NAMALWA (cell line): ENCODE results near the gene JPH4.
"Not testable (repeated sequence)": the region's sequence is repeated elsewhere in the genome, so short reads cannot be mapped to it uniquely, and the experiment has no call there.

ENCODE experiments used
- DNase-seq: peaks from one replicate; pipeline ENCODE4 v3.0.0-alpha.2; 2015; ENCODE audit warnings: low spot score

JPH4 gene

GRCh38 chr14:23609001-23609400 is 30.4 kb upstream of the JPH4 start:
- no peak for DNase-seq

GRCh38 chr14:23608454-23608853 is 29.9 kb upstream of the JPH4 start:
- DNase-seq, result no peak

DNA sequence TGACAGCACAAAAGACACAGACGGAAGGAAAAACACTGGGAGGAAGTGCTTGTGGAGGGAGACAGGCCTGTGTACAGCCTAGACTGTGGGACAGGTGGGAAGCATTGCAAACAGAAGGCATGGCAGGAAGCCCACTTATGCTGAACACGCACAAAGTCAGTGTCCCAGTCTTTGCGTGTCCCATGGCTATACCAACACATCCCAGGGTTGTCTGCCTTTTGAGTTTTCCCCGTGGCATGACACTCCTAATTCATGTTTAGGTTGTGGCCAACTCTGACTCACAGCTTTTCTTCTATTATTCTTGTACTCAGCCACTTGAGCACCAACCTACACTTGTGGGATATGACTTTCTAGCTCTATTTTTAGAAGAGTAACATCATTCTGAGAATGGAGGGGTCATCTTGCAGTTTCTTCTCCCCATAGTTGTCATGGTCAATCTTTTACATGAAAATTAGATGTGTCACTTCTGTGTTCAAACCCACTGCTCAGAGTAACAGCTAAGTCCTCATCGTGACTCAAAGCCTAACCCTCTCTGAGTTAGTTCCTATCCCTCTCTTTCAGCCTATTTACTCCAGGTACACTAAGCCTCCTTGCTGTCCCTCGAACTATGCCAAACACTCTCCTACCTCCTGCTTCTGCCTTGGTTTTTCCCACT is 27.5 kb upstream of the JPH4 start:
- no peak for DNase-seq

DNA sequence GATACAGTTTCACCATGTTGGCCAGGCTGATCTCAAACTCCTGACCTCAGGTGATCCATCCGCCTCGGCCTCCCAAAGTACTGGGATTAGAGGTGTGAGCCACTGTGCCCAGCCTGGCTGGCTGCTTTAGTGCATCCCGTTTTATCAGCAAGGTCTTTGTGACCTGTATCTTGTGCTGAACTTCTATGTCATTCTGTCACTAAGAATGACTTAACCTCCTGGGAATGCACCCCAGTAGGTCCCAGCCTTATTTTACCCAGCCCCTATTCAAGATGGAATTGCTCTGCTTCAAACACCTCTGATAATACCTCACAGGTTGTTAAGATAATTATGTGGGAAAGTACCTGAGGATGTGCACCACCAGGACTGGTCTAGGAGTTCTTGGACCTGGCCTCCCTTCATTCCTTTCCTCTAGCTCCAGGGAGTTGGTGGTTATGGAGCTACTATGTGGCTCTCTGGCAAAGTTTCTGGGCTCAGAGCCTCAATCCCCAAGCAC is 26.1 kb upstream of the JPH4 start:
- DNase-seq, result no peak

- DNase-seq, result no peak
These were observed 25.6 kb upstream of the JPH4 start for GRCh38 chr14:23604148-23604547.

GRCh38 chr14:23603103-23603502 is 24.5 kb upstream of the JPH4 start:
- no peak for DNase-seq

DNA sequence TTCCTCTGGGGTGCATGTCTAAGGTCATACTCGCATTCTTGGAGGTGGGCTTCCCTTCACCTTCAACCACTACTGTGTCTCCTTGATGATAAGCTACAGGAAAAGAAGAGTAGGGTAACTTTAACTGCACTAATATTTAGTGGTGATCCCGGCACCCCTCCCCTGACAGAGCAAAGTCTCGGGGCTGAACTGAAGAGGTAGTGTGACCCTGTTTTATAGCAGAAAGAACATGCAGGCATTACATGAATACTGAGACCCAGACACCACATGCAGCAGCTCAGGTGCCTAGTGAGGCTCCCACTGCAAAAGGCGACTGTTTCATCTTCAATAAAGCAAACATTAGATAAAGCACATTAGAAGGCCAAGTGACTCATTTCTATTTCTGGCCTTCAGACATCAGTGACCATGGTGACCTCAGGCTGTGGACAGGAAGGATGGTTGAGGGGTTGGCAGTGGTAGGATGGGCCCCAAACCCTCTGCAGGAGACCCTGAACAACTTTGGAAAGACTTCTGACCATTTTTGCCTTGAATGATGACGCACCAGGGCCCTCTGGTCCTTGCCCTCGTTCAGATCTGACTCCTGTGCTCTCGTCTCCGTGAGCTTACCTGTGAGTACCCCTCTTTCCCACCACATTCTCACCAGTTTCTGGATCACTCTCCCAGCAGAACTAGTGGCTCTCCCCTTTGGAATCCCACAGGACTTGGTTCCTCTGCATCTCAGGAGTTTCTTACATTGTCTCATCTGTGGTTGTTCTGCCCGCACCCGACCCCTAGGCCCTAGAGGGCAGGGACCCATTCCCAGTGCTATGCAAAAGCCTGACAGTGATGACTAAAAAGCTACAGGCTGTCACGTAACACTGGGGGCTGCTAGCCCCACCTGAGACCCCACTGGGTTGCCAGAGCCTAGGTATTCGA is 23.8 kb upstream of the JPH4 start:
- DNase-seq, result no peak

DNA sequence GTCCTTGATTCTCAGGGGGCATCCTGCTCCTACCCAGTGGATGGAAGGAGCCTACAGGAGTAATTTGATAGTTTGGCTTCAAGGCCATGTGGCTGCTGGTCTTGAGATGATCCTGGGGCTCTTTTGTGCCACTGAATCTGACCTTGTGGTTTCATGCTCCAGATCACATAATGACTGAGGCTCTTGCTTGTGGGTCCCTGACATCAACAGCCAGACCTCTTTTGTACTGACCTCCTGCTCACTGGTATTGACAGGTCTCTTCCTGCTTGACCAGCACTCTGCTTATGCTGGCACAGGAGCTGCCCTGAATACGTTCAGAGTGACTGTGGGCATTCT is 23.2 kb upstream of the JPH4 start:
- no peak for DNase-seq

DNA sequence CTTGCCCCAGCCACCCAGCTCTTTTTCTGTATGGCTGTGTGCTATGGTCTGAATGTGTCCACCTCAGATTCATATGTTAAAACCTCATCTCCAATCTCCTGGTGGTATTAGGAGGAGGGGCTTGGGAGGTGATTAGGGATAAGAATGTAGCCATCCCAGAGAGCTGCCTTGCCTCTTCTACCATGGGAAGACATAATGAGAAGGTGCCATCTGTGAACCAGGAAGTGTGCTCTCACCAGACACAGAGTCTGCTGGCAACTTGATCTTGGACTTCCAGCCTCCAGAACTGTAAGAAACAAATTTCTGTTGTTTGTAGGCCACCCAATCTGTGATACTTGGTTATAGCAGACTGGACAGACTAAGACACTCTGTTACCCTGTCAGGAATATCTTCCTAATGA is 22.8 kb upstream of the JPH4 start:
- DNase-seq, result no peak

DNA sequence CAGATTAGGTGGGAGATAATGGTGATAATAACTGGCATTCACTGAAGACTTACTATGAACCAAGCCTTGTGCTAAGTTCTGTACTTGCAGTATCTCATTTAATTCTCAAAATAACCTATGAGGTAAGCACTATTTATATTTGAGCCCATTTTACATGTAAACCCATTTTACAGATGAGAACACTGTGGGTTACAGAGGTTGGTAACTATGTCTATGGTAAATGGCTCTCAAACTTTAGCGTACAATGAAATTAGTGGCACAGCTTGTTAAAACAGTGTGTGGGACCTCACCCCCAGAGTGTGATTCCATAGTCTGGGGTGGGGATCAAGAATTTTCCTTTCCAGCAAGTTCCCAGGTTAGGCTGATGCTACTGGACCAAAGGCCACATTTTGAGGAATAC is 22.2 kb upstream of the JPH4 start:
- no peak for DNase-seq

- DNase-seq, result no peak
These were observed 21.7 kb upstream of the JPH4 start for GRCh38 chr14:23600322-23600707.

DNA sequence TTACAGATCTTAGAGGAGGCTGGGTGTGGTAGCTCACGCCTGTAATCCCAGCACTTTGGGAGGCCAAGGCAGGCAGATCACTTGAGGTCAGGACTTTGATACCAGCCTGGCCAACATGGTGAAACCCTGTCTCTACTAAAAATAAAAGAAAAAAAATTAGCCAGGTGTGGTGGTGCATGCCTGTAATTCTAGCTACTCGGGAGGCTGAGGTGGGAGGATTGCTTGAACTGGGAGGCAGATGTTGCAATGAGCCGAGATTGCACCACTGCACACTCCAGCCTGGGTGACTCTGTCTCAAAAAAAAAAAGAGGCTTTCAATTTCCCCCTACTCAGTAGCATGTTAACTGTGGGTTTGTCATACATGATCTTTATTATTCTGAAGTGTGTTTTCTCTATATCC is 15.6 kb upstream of the JPH4 start:
- not testable (repeated sequence) for DNase-seq

DNA sequence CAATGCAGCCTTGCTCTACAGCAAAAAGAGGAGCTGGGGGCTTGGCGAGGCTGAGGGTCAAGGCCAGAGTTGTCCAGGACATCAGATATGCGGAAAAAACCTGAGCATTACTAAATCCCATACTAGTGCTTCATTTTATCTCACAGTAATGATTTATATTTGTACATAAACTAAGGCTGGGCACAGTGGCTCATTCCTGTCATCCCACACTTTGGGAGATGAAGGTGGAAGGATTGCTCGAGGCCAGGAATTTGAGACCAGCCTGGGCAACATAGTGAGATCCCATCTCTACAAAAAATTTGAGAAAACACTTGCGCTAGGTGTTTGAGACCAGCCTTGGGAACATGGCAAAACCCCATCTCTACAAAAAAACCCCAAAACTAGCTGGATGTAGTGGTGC is 11.6 kb upstream of the JPH4 start:
- DNase-seq, result no peak

DNA sequence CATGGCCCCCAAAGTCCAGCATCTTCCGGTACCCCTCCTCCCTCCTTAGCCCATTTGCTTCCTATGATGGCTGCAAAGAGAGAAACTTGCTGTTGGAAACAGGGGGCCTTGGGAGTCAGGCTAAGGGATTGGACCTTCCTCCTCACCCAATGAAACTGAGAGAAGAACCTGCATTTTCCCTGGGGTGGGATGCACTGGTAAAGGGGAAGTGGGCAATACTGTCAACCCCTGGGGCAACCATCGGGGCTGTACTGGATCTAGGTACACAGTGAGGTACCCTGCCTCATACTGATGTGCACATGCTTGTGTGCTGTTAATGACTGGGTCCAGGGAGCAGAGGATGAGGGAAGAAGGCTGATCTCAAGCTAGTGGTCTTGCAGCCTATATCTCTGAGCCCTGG is 11.0 kb upstream of the JPH4 start:
- no peak for DNase-seq

GRCh38 chr14:23588884-23589598 is 10.5 kb upstream of the JPH4 start:
- peak; percentile 88 for DNase-seq

- DNase-seq, result not testable (repeated sequence)
These were observed 6.1 kb upstream of the JPH4 start for GRCh38 chr14:23584527-23585203.

GRCh38 chr14:23583761-23584526 is 5.4 kb upstream of the JPH4 start:
- DNase-seq, result not testable (repeated sequence)

GRCh38 chr14:23582906-23583760 is 4.5 kb upstream of the JPH4 start:
- no peak for DNase-seq

DNA sequence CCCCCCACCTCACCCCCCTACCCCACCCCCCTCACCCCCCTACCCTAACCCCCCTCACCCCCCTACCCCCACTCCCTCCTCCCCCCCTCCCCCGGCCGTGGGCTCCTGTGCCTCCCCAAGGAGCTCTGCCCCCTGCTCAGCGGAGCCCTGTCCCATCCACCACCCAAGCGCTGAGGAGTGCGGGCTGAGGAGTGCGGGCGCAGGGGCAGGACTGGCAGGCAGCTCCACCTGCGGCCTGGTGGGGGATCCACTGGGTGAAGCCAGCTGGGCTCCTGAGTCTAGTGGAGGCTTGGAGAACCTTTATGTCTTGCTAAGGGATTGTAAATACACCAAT is 2.3 kb upstream of the JPH4 start:
- DNase-seq, result no peak

GRCh38 chr14:23580152-23580926 is 1.7 kb upstream of the JPH4 start:
- no peak for DNase-seq
